Ovary (tissue), 9 donors: ENCODE results near the gene ID2. TPM values are rescaled to one million over a fixed set of nuclear protein-coding genes. Genes with fewer than 3 reads are reported as not detected.

Source experiments
- DNase-seq, 5 donors: peaks; one replicate each; pipeline ENCODE4 v3.0.0-alpha.2; 2019 to 2020
- H3K27ac ChIP-seq, 2 donors: fragments of 200-600 bp; one replicate each; pipeline versions ENCODE4 v1.5.1 to v1.8.0; 2019 to 2022
- H3K27me3 ChIP-seq: fragments of 200-600 bp; one replicate; pipeline ENCODE4 v1.8.0; 2022
- H3K36me3 ChIP-seq: fragments of 200-600 bp; sonication (generic); one replicate; pipeline ENCODE4 v1.5.1; 2019
- H3K4me1 ChIP-seq: one replicate; pipeline ENCODE4 v1.8.1; 2013; ENCODE audit warnings: mild to moderate bottlenecking, moderate library complexity; ENCODE audit not compliant: insufficient read depth
- H3K4me3 ChIP-seq: fragments of 200-600 bp; sonication (generic); one replicate; pipeline ENCODE4 v1.5.1; 2017
- H3K9me3 ChIP-seq, 2 donors: fragments of 200-600 bp in 1 of 2; sonication (generic) in 1 of 2; one replicate each; pipeline versions ENCODE4 v1.5.1 to v1.8.1; 2013 to 2019; ENCODE audit warnings: mild to moderate bottlenecking in 1 of 2, moderate library complexity in 1 of 2
- CTCF ChIP-seq, 3 donors: fragments of 450-650 bp in 2 of 3; fragments of 200-600 bp in 1 of 3; IDR thresholded peaks; one replicate each; pipeline versions ENCODE4 v1.5.1 to v1.8.0; 2016 to 2022; ENCODE audit warnings: antibody characterized with exemption in 3 of 3, mild to moderate bottlenecking in 1 of 3
- EP300 ChIP-seq: sonication (generic); formaldehyde crosslinking; IDR thresholded peaks from one replicate; pipeline ENCODE4 v1.6.1; 2017; ENCODE audit warnings: antibody characterized with exemption
- POLR2A ChIP-seq: fragments of 450-650 bp; IDR thresholded peaks from one replicate; pipeline ENCODE4 v1.6.1; 2017; ENCODE audit warnings: antibody characterized with exemption, mild to moderate bottlenecking, moderate library complexity
- WGBS, 3 donors: extraction: QIAGEN DNeasy Blood & Tissue Kit in 1 of 3; methylation state at CpG; one replicate each; pipeline versions ENCODE4 v1.1.5 to v1.1.7; 2013 to 2017; 5-methylcytosine and 5-hydroxymethylcytosine counted together
- intact Hi-C, 4 donors: fragments of 100-400 bp; cut with DNase I; formaldehyde crosslinking; loops; one replicate each; pipeline versions ENCODE4 v1.11.0 to v1.15.1; 2022 to 2023
- polyA plus RNA-seq, 2 donors: library from polyadenylated mRNA; stranded (reverse); fragments of 200-250 nt in 1 of 2; fragments of 350-450 nt in 1 of 2; fragmentation: Illumina TruSeq in 1 of 2; extraction: RNeasy Lipid Tissue Mini Kit (QIAGEN cat#74804) in 1 of 2; gene quantifications; one replicate each; pipeline ENCODE4 v1.2.3, GENCODE V29; 2013 to 2014
- total RNA-seq, 7 donors: library from RNA; depleted of rRNA in 2 of 7; stranded (reverse); fragments of >200 nt in 2 of 7; fragmentation: NEBNext Ultra II Directional in 3 of 7; extraction: Animal tissue kit (Norgen Biotek cat#: 25700) in 3 of 7; gene quantifications; one replicate each; pipeline versions ENCODE4 v1.1.0 to v1.2.4, GENCODE V29; 2016 to 2023
- donor health status: DM: no; HTN: no; CAD: no; lungs with moderate emphysema.
- donor health status: DM: no; HTN: no; CAD: no.
- donor health status: Bipolar disorder and iron deficiency.
- donor health status: DM: yes; HTN: yes; CAD: no.
- donor health status: DM: no; HTN: no; CAD: no.
- donor health status: DM: yes; HTN: yes; CAD: no.

The ID2 gene
- total and polyA plus RNA-seq, 9 donors = 68.5 to 897 (median 168) TPM

GRCh38 chr2:8634466-8635172, 47.2 kb upstream of the ID2 start:
- TF ChIP-seq EP300 = no peak
- no peak for TF ChIP-seq POLR2A
- TF ChIP-seq CTCF (IDR thresholded peaks at IDR 0.05) = no peak
- intact Hi-C loops = no loop called here
- Histone ChIP-seq H3K27ac (no peak overlapping the region), H3K4me3 (no peak overlapping the region), H3K27me3 (no peaks in the 10 kb centered on the region), H3K9me3 (no peaks in the 10 kb centered on the region), H3K4me1 (peaks cover 12% of the 10 kb centered on the region), H3K36me3 (no peaks in the 10 kb centered on the region)
- no peak for DNase-seq
- WGBS, 3 donors = 93 to 94% (median 94%) methylated on average over 14 of the region's 14 CpGs

- intact Hi-C loops = no loop called here
- Histone ChIP-seq H3K9me3 (no peaks in the 10 kb centered on the region), H3K4me3 (no peak overlapping the region), H3K27ac (peak overlapping the region in 1 of 2 donors; percentile 70), H3K36me3 (no peaks in the 10 kb centered on the region), H3K27me3 (no peaks in the 10 kb centered on the region), H3K4me1 (peaks cover 12% of the 10 kb centered on the region)
- no peak for DNase-seq
- TF ChIP-seq CTCF (IDR thresholded peaks at IDR 0.05) (no peak), POLR2A (no peak), EP300 (no peak)
- WGBS, 3 donors = 28 to 42% (median 30%) methylated on average over 15 of the region's 15 CpGs
Observed at GRCh38 chr2:8636041-8636491, 45.8 kb upstream of the ID2 start.

- DNase-seq = peak in 3 of 5 donors; percentile 51 to 62 (median 59)
- WGBS, 3 donors = 10 to 17% (median 12%) methylated on average over 16 of the region's 16 CpGs
- Histone ChIP-seq H3K36me3 (no peaks in the 10 kb centered on the region), H3K27me3 (no peaks in the 10 kb centered on the region), H3K27ac (peak overlapping the region; percentile 55 to 70), H3K4me1 (peaks cover 12% of the 10 kb centered on the region), H3K9me3 (no peaks in the 10 kb centered on the region), H3K4me3 (no peak overlapping the region)
- TF ChIP-seq POLR2A (no peak), EP300 (no peak), CTCF (IDR thresholded peaks at IDR 0.05) (no peak)
- intact Hi-C loops = no loop called here
Observed at GRCh38 chr2:8636721-8637636, 44.9 kb upstream of the ID2 start.

GRCh38 chr2:8638327-8638726, 43.5 kb upstream of the ID2 start:
- Histone ChIP-seq H3K27me3 (no peaks in the 10 kb centered on the region), H3K4me1 (peaks cover 12% of the 10 kb centered on the region), H3K4me3 (no peak overlapping the region), H3K9me3 (no peaks in the 10 kb centered on the region), H3K27ac (peak overlapping the region in 1 of 2 donors; percentile 70), H3K36me3 (no peaks in the 10 kb centered on the region)
- no peak for TF ChIP-seq POLR2A
- TF ChIP-seq CTCF (IDR thresholded peaks at IDR 0.05) = no peak
- TF ChIP-seq EP300 = no peak
- no peak for DNase-seq
- 74 to 83% (median 74%) methylated on average over 12 of the region's 12 CpGs for WGBS, 3 donors
- intact Hi-C loops = no loop called here
